Thoracic aorta (tissue), 2 donors: Measurements from ENCODE around the gene XXYLT1. TPM values are rescaled to one million over a fixed set of nuclear protein-coding genes. Genes with fewer than 3 reads are reported as not detected.

Experiments
- ATAC-seq: fragments of 150-250 bp; one replicate; pipeline ENCODE4 v1.8.0; 2017; ENCODE audit warnings: low read depth; ENCODE audit not compliant: insufficient number of reproducible peaks, low FRiP score
- DNase-seq: peaks from one replicate; pipeline ENCODE4 v3.0.0-alpha.2; 2020; ENCODE audit warnings: low spot score
- H3K27ac ChIP-seq, 2 donors: fragments of 200-600 bp; sonication (generic); 1 replicate in 1 of 2; 2 replicates in 1 of 2; pipeline ENCODE4 v1.5.1; 2016; ENCODE audit warnings: mild to moderate bottlenecking in 2 of 2, moderate library complexity in 2 of 2
- H3K27me3 ChIP-seq: fragments of 200-600 bp; sonication (generic); replicated peaks from 2 replicates; pipeline ENCODE4 v1.6.0; 2016; ENCODE audit warnings: mild to moderate bottlenecking; ENCODE audit not compliant: insufficient read depth
- H3K36me3 ChIP-seq: fragments of 200-600 bp; sonication (generic); one replicate; pipeline ENCODE4 v1.5.1; 2016
- H3K4me1 ChIP-seq, 2 donors: fragments of 200-600 bp; sonication (generic); 1 replicate in 1 of 2; 2 replicates in 1 of 2; pipeline versions ENCODE4 v1.5.1 to v1.6.0; 2016; ENCODE audit warnings: low read depth in 2 of 2, mild to moderate bottlenecking in 1 of 2; ENCODE audit not compliant: control insufficient read depth in 1 of 2
- H3K4me3 ChIP-seq: fragments of 200-600 bp; sonication (generic); 2 replicates; pipeline ENCODE4 v1.5.1; 2016; ENCODE audit warnings: mild to moderate bottlenecking
- H3K9me3 ChIP-seq: fragments of 200-600 bp; sonication (generic); 2 replicates; pipeline ENCODE4 v1.5.1; 2016
- CTCF ChIP-seq: fragments of 200-600 bp; sonication (generic); IDR thresholded peaks from one replicate; pipeline ENCODE4 v1.5.1; 2019; ENCODE audit warnings: antibody characterized with exemption
- total RNA-seq, 2 donors: library from RNA; depleted of rRNA; stranded (reverse); fragments of >200 nt; gene quantifications; one replicate each; pipeline versions ENCODE4 v1.1.0 to v1.2.3, GENCODE V29; 2016

XXYLT1 gene
- total RNA-seq, 2 donors from 2014 or later = 17.7 to 21.2 TPM

- DNase-seq (no peak), ATAC-seq (no peak)
- Histone ChIP-seq H3K27me3 (no peaks in the 10 kb centered on the region), H3K36me3 (peaks cover 2% of the 10 kb centered on the region), H3K4me1 (no peaks in the 10 kb centered on the region), H3K27ac (no peak overlapping the region), H3K4me3 (no peak overlapping the region), H3K9me3 (no peaks in the 10 kb centered on the region)
- no peak for TF ChIP-seq CTCF
These were observed 197.9 kb downstream of the XXYLT1 start for GRCh38 chr3:195072916-195073564.

DNA sequence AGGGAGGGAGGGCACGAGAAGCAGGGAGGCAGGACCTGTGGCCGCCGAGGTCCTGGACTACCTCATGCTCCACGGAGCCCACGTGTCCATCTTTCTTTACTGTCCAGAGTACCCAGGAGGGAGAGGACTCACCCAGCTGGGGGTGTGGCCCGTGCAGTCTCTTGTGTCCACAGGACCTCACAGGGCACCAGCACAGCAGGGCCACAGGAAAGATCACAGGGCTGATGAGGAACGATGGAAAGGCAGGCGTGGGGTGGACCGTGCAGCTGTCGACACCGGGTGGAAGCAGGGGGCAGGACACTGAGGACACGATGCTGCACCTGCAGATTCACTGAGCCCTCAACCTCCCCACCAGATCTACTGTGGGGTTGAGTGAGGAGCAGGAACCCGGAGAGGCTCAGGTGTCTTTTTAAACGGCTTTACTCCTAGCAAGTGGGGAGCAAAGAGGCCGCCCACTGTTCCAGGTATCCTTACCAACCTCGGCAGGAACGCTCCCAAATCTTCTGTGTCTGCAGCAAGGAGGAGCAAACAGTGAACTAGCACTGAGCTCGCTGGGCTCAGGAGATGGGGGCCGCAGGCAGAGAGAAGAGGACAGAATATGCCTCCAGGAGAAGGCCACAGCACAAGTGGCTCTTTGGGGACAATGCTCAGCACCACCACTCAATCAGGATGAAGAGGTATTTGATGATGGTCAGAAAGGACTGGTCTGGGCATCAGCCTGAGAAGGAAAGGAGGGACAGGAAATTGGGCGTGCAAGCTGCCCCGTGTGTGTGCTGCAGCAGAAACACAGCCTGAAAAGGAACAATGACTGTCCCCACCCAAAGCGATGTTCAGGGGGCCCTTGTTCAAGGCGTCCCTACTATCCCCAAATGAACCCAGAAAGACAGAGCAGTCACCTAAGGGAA lies 198.8 kb downstream of the XXYLT1 start:
- peaks cover 2% of the 10 kb centered on the region for H3K36me3 ChIP-seq
- H3K4me3 ChIP-seq = no peak overlapping the region
- no peaks in the 10 kb centered on the region for H3K27me3 ChIP-seq
- DNase-seq (no peak), ATAC-seq (no peak)
- H3K4me1 ChIP-seq = no peaks in the 10 kb centered on the region
- H3K27ac ChIP-seq = no peak overlapping the region
- TF ChIP-seq CTCF = no peak
- H3K9me3 ChIP-seq = no peaks in the 10 kb centered on the region

- no peak for DNase-seq
- Histone ChIP-seq H3K27ac (no peak overlapping the region), H3K4me3 (no peak overlapping the region), H3K27me3 (no peaks in the 10 kb centered on the region), H3K4me1 (no peaks in the 10 kb centered on the region), H3K9me3 (no peaks in the 10 kb centered on the region), H3K36me3 (peaks cover 2% of the 10 kb centered on the region)
- no peak for TF ChIP-seq CTCF
- ATAC-seq = no peak
These were observed 199.8 kb downstream of the XXYLT1 start for GRCh38 chr3:195071011-195071728.

DNA sequence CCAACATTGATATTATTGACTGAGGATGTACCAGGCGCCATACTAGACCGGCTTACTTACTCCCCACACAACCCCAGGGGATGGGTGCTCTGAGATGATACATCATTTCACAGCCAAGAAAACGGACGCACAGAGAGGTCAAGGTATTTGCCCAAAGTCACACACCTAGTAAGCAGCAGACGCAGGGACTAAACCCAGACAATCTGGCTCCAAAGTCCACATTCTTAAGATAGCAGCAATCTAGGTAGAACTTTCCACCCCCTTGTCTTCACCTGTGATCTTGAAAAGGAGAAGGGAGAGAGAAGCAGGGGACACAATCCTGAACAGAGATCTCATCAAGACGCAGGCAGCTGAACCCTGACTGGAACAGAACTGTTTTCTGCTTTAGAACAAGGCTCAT lies 200.6 kb downstream of the XXYLT1 start:
- Histone ChIP-seq H3K27ac (no peak overlapping the region), H3K4me1 (no peaks in the 10 kb centered on the region), H3K4me3 (no peak overlapping the region), H3K36me3 (peaks cover 2% of the 10 kb centered on the region), H3K27me3 (no peaks in the 10 kb centered on the region), H3K9me3 (no peaks in the 10 kb centered on the region)
- ATAC-seq = no peak
- TF ChIP-seq CTCF = no peak
- no peak for DNase-seq
